ENCODE measurements around the gene CITED2. TPM values are rescaled to one million over a fixed set of nuclear protein-coding genes. Genes with fewer than 3 reads are reported as not detected.
"Not testable (repeated sequence)": the region's sequence is repeated elsewhere in the genome, so short reads cannot be mapped to it uniquely, and the experiment has no call there.

CITED2 gene
- total and polyA plus RNA-seq, 2 experiments from 2014 or later = 26.6 to 76.9 TPM

DNA sequence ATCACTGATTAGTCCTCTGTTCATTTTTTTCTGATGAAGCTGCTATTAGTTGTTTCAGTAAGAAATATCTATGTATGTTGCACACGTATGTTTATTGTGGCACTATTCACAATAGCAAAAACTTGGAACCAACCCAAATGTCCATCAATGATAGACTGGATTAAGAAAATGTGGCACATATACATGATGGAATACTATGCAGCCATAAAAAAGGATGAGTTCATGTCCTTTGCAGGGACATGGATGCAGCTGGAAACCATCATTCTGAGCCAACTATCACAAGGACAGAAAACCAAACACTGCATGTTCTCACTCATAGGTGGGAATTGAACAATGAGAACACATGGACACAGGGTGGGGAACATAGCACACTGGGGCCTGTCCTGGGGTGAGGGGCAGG lies 37.7 kb upstream of the CITED2 start:
- DNase-seq (ENCODE audit: low spot score); H3K4me3 Mint-ChIP-seq: not testable (repeated sequence)

GRCh38 chr6:139409026-139409425 lies 34.6 kb upstream of the CITED2 start:
- no peak overlapping the region for H3K4me2 ChIP-seq
- TF ChIP-seq CREB1 (CRISPR knock-in tag; IDR thresholded peaks at IDR 0.05; ENCODE audit: low read depth) = no peak
- no peak overlapping the region for H3K27ac Mint-ChIP-seq

More for the DNA sequence above, 37.7 kb upstream of the CITED2 start:
- not testable (repeated sequence) for H3K27me3 ChIP-seq (ENCODE audit: insufficient read depth); H3K79me2 ChIP-seq (replicated peaks; ENCODE audit: insufficient read depth); H3K9me2 ChIP-seq (ENCODE audit: insufficient read depth); H3K4me1 ChIP-seq (ENCODE audit: insufficient read depth); H3K27ac Mint-ChIP-seq; H3K9me3 Mint-ChIP-seq; H3K27ac ChIP-seq (ENCODE audit: low read depth); H3K4me2 ChIP-seq; H3K4me3 ChIP-seq; H2AFZ ChIP-seq; H3F3A ChIP-seq (replicated peaks; ENCODE audit: low read depth); H3K36me3 Mint-ChIP-seq (ENCODE audit: low read depth); H3K4me1 Mint-ChIP-seq; H4K20me1 ChIP-seq (replicated peaks; ENCODE audit: insufficient read depth); ATAC-seq; H3K27me3 Mint-ChIP-seq (ENCODE audit: insufficient read depth, low read depth, poor library complexity); H3K36me3 ChIP-seq (ENCODE audit: insufficient read depth)

DNA sequence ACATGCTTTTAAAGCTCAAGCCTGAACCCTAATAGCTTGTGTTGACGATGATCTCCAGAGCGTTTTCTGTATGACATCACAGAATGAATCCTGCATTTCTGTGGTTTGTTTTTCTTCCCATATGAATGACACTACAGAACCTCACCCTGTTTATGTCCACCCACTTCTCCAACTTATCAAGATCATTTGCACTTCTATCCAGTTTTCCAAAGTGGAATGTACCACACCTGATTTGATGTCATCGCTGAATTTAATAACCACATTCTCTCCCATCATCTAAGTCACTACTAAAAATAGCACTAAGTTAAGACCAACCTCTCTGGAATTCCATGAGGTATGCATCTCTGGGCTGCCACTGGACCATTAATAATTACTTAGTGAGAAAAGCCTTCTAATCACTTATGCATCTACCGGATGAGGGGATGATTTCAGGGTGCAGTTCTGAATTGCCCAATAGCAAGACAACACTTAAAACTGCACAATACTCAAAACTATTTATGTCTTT lies 33.3 kb upstream of the CITED2 start:
- no peak overlapping the region for H3K4me2 ChIP-seq
- H3K9me2 ChIP-seq (ENCODE audit: insufficient read depth) = no peaks in the 10 kb centered on the region
- H3K27ac ChIP-seq (ENCODE audit: low read depth) = no peak overlapping the region
- Mint-ChIP-seq H3K4me3 (no peak overlapping the region), H3K27ac (no peak overlapping the region), H3K27me3 (ENCODE audit: insufficient read depth, low read depth, poor library complexity) (peaks cover 2% of the 10 kb centered on the region), H3K36me3 (ENCODE audit: low read depth) (no peaks in the 10 kb centered on the region), H3K9me3 (no peaks in the 10 kb centered on the region), H3K4me1 (no peaks in the 10 kb centered on the region; the same call in 2 of the 3 replicates)
- ATAC-seq = no peak
- no peak for DNase-seq (ENCODE audit: low spot score)
- H3K27me3 ChIP-seq (ENCODE audit: insufficient read depth) = no peaks in the 10 kb centered on the region
- H3F3A ChIP-seq (replicated peaks; ENCODE audit: low read depth) = no peaks in the 10 kb centered on the region
- no peak overlapping the region for H2AFZ ChIP-seq
- no peaks in the 10 kb centered on the region for H3K79me2 ChIP-seq (replicated peaks; ENCODE audit: insufficient read depth)
- H3K4me1 ChIP-seq (ENCODE audit: insufficient read depth) = no peaks in the 10 kb centered on the region; the same call in 1 of the 2 replicates
- H3K36me3 ChIP-seq (ENCODE audit: insufficient read depth) = no peaks in the 10 kb centered on the region
- H3K4me3 ChIP-seq = no peak overlapping the region
- H4K20me1 ChIP-seq (replicated peaks; ENCODE audit: insufficient read depth) = no peaks in the 10 kb centered on the region
- TF ChIP-seq, protein P1, sequence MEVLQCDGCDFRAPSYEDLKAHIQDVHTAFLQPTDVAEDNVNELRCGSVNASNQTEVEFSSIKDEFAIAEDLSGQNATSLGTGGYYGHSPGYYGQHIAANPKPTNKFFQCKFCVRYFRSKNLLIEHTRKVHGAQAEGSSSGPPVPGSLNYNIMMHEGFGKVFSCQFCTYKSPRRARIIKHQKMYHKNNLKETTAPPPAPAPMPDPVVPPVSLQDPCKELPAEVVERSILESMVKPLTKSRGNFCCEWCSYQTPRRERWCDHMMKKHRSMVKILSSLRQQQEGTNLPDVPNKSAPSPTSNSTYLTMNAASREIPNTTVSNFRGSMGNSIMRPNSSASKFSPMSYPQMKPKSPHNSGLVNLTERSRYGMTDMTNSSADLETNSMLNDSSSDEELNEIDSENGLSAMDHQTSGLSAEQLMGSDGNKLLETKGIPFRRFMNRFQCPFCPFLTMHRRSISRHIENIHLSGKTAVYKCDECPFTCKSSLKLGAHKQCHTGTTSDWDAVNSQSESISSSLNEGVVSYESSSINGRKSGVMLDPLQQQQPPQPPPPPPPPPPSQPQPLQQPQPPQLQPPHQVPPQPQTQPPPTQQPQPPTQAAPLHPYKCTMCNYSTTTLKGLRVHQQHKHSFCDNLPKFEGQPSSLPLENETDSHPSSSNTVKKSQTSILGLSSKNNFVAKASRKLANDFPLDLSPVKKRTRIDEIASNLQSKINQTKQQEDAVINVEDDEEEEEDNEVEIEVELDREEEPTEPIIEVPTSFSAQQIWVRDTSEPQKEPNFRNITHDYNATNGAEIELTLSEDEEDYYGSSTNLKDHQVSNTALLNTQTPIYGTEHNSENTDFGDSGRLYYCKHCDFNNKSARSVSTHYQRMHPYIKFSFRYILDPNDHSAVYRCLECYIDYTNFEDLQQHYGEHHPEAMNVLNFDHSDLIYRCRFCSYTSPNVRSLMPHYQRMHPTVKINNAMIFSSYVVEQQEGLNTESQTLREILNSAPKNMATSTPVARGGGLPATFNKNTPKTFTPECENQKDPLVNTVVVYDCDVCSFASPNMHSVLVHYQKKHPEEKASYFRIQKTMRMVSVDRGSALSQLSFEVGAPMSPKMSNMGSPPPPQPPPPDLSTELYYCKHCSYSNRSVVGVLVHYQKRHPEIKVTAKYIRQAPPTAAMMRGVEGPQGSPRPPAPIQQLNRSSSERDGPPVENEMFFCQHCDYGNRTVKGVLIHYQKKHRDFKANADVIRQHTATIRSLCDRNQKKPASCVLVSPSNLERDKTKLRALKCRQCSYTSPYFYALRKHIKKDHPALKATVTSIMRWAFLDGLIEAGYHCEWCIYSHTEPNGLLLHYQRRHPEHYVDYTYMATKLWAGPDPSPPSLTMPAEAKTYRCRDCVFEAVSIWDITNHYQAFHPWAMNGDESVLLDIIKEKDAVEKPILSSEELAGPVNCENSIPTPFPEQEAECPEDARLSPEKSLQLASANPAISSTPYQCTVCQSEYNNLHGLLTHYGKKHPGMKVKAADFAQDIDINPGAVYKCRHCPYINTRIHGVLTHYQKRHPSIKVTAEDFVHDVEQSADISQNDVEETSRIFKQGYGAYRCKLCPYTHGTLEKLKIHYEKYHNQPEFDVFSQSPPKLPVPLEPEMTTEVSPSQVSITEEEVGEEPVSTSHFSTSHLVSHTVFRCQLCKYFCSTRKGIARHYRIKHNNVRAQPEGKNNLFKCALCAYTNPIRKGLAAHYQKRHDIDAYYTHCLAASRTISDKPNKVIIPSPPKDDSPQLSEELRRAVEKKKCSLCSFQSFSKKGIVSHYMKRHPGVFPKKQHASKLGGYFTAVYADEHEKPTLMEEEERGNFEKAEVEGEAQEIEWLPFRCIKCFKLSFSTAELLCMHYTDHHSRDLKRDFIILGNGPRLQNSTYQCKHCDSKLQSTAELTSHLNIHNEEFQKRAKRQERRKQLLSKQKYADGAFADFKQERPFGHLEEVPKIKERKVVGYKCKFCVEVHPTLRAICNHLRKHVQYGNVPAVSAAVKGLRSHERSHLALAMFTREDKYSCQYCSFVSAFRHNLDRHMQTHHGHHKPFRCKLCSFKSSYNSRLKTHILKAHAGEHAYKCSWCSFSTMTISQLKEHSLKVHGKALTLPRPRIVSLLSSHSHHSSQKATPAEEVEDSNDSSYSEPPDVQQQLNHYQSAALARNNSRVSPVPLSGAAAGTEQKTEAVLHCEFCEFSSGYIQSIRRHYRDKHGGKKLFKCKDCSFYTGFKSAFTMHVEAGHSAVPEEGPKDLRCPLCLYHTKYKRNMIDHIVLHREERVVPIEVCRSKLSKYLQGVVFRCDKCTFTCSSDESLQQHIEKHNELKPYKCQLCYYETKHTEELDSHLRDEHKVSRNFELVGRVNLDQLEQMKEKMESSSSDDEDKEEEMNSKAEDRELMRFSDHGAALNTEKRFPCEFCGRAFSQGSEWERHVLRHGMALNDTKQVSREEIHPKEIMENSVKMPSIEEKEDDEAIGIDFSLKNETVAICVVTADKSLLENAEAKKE (CRISPR knock-in tag; IDR thresholded peaks at IDR 0.05) = no peak
- no peak for TF ChIP-seq POLR2AphosphoS5 (IDR thresholded peaks at IDR 0.05; ENCODE audit: low read depth)
- no peak for TF ChIP-seq CREB1 (CRISPR knock-in tag; IDR thresholded peaks at IDR 0.05; ENCODE audit: low read depth)
- no peak for TF ChIP-seq ZNF331 (CRISPR knock-in tag; IDR thresholded peaks at IDR 0.05; ENCODE audit: low read depth)
- TF ChIP-seq STAT1 (IDR thresholded peaks at IDR 0.05; ENCODE audit: unreplicated experiment) = no peak
- TF ChIP-seq EZH2phosphoT487 (IDR thresholded peaks at IDR 0.05; ENCODE audit: unreplicated experiment) = no peak
- no peak for TF ChIP-seq NANOG (IDR thresholded peaks at IDR 0.05; ENCODE audit: borderline replicate concordance)

More at GRCh38 chr6:139409026-139409425, 34.6 kb upstream of the CITED2 start:
- Histone ChIP-seq H3K27ac (ENCODE audit: low read depth) (no peak overlapping the region), H3K9me2 (ENCODE audit: insufficient read depth) (no peaks in the 10 kb centered on the region), H3K79me2 (replicated peaks; ENCODE audit: insufficient read depth) (no peaks in the 10 kb centered on the region), H4K20me1 (replicated peaks; ENCODE audit: insufficient read depth) (no peaks in the 10 kb centered on the region), H3K4me3 (no peak overlapping the region), H3F3A (replicated peaks; ENCODE audit: low read depth) (no peaks in the 10 kb centered on the region), H3K36me3 (ENCODE audit: insufficient read depth) (no peaks in the 10 kb centered on the region), H2AFZ (no peak overlapping the region), H3K4me1 (ENCODE audit: insufficient read depth) (no peaks in the 10 kb centered on the region; the same call in 1 of the 2 replicates), H3K27me3 (ENCODE audit: insufficient read depth) (no peaks in the 10 kb centered on the region)
- Mint-ChIP-seq H3K4me1 (no peaks in the 10 kb centered on the region; the same call in 2 of the 3 replicates), H3K9me3 (no peaks in the 10 kb centered on the region), H3K4me3 (no peak overlapping the region), H3K27me3 (ENCODE audit: insufficient read depth, low read depth, poor library complexity) (peaks cover 3% of the 10 kb centered on the region), H3K36me3 (ENCODE audit: low read depth) (no peaks in the 10 kb centered on the region)
- DNase-seq (ENCODE audit: low spot score) (no peak), ATAC-seq (no peak)
